GM19238 (cell line): ENCODE data around the gene SGSM1.

ENCODE experiments used
- DNase-seq: peaks from one replicate; pipeline ENCODE4 v3.0.0; 2011; ENCODE audit warnings: low spot score; ENCODE audit not compliant: insufficient read length

The SGSM1 gene

GRCh38 chr22:24975813-24976341, 169.9 kb downstream of the SGSM1 start:
- no peak for DNase-seq

- no peak for DNase-seq
Observed at GRCh38 chr22:24976442-24977218, 170.6 kb downstream of the SGSM1 start.
